ENCODE data around the gene EPX.

The EPX gene

GRCh38 chr17:58233543-58233942 is 41.0 kb downstream of the EPX start:
- no peak overlapping the region for H3K27ac ChIP-seq

DNA sequence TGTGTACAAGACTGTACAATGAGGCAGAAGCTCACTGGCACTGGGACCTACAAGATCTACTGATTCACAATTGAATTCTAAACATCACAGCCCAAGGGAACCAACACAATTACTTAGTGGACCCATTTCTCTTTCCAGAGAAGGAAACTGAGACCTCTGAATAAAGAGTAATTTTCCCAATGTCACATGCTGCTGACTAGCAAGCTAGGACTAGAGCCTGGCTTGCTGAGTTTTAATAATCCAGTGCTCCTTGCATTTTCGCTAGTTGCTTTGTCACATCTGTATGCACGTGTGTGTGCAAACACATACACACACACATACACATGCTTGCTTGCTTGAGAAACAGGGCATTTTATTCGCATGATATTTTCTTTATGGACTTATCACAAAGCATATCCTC is 42.0 kb downstream of the EPX start:
- no peak overlapping the region for H3K27ac ChIP-seq
- TF ChIP-seq ZFX (IDR thresholded peaks at IDR 0.05; ENCODE audit: borderline replicate concordance) (no peak), CTCF (IDR thresholded peaks at IDR 0.05) (no peak)

More at GRCh38 chr17:58233543-58233942, 41.0 kb downstream of the EPX start:
- TF ChIP-seq CTCF (IDR thresholded peaks at IDR 0.05): no peak
- TF ChIP-seq ZFX (IDR thresholded peaks at IDR 0.05; ENCODE audit: borderline replicate concordance): no peak

DNA sequence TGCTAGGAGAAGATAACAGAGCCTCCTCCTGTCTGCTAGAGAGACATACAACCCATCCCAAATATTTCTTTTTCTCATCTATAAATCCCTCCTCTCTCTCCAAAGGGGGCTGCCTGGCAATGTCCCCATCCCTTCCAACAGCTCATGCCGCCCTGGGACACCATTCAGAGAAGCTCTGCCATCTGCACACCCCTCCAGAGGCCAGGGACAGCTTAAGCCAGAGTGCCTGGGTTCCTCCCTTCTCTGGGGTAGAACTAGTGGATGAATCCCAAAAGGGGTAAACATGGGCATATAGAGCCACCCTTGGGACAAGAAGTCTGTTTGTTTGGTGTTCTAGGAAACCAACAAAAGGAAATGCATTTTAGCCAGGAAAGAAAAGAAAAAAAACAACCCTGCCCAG is 43.3 kb downstream of the EPX start:
- no peak for TF ChIP-seq CTCF (IDR thresholded peaks at IDR 0.05)
- no peak for TF ChIP-seq ZFX (IDR thresholded peaks at IDR 0.05; ENCODE audit: borderline replicate concordance)
- no peak overlapping the region for H3K27ac ChIP-seq

DNA sequence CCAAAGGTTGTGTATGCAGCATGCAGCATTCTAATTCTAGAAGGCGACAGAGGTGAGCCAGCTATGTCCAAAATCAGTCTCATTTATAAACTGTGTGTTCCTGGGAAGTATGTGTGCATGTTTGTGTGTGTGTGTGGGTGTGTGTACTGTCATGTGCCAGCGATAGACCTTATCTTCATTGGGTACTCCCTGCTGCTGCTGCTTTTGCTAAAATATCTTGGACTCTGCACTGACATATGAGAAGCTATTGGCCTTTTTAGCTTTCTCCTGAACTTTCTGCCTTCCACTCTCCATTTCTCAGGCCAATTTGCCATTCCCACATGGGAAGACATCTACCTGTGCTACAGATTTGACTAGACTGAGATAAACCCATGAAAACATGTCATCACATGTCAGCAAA is 43.9 kb downstream of the EPX start:
- H3K27ac ChIP-seq: no peak overlapping the region

DNA sequence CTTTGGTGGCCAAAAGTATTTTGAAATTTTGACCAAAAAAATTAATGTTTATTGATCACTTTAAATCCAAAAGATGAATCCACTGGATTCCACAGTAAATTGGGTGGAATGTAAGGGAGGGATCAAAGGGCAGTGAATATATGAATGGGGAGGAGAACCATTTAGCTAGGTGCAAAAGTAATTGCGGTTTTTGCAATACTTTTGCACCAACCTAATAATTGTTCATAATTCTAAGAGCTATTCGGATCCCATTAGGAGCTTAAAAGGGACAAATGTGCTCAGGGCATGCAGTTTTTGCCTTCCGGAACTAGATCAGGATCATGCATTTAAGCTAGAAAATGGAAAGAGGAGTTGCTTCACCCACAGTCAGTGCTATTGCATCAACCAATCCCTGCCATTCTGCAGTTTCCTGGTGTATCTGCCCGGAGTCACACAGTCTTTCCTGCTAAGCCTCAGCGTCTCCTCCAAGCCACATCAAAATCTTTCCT is 45.7 kb downstream of the EPX start, which contains the start of gene LPO:
TSS of gene LPO (plus strand) at position 438 of the 488 bp plus-strand sequence. CDS start 4,396 bp downstream, outside the sequence.
- no peak for TF ChIP-seq CTCF (IDR thresholded peaks at IDR 0.05)
- no peak for TF ChIP-seq ZFX (IDR thresholded peaks at IDR 0.05; ENCODE audit: borderline replicate concordance)
- no peak within 1 kb of the TSS for H3K27ac ChIP-seq

More for the DNA sequence above, 43.9 kb downstream of the EPX start:
- TF ChIP-seq CTCF (IDR thresholded peaks at IDR 0.05) (no peak), ZFX (IDR thresholded peaks at IDR 0.05; ENCODE audit: borderline replicate concordance) (no peak)

DNA sequence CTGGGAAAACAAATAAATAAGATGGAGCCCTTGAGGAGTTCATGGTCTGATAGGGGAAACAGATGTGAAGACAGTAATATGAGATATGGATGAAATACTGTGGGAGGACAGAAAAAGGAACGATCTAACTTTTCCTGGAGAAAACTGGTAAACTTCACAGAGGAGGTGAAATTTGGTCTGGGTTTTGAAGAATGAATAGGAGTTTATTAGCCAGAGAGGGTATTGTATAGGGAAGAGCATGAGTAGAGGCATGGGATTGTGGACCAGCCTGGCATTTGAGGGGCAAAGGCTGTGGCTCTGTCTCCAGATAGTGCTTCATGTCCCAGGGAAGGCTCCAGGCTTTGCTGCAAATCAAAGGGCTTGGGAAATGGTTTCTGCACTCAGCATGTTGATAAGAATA is 47.5 kb downstream of the EPX start:
- TF ChIP-seq ZFX (IDR thresholded peaks at IDR 0.05; ENCODE audit: borderline replicate concordance) (no peak), CTCF (IDR thresholded peaks at IDR 0.05) (no peak)
- no peak overlapping the region for H3K27ac ChIP-seq

DNA sequence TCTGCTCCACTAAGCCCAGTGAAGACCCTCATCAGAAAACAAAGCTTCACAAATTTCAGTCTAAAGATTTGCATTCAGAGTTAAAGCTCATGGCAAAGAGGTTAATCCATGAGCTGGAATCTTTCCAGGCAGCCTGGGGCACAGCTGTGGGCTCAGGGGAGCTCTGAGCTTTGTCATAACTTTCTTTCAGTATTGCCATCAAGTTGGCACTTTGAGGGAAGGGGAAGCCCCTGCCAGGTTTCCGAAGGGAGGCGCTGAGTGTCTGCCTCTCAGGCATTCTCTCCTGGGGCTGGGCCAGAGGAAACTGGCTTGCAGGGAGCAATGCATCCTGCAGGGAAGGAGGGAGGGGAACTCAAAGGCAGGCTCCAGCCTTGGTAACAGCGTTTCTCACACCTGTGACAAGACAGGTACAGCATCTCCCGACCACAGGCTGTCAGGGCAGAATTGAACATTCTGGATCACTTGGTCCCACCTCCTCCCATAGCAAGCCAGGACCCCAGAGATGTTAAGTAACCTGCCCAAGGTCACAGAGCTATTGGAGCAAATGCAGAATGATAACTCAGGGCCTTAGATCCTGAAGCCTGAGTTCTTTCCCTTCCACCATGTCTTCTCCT is 49.8 kb downstream of the EPX start:
- TF ChIP-seq ZFX (IDR thresholded peaks at IDR 0.05; ENCODE audit: borderline replicate concordance) (no peak), CTCF (IDR thresholded peaks at IDR 0.05) (no peak)
- H3K27ac ChIP-seq: no peak overlapping the region
